ENCODE measurements around the gene UGT1A6. TPM values are rescaled to one million over a fixed set of nuclear protein-coding genes. Genes with fewer than 3 reads are reported as not detected.
"Not testable (repeated sequence)": the region's sequence is repeated elsewhere in the genome, so short reads cannot be mapped to it uniquely, and the experiment has no call there.

The UGT1A6 gene
- total RNA-seq, 1 donor from 2014 or later: not detected

GRCh38 chr2:233700028-233700635, 7.4 kb downstream of the UGT1A6 start:
- POLR2A ChIA-PET: no interaction called here
- intact Hi-C loops (cut with micrococcal nuclease): loop anchor here (10.0 kb wide), 1 partner anchor 145 kb away; no protein-coding TSS in a partner anchor
- peaks cover 5% of the 10 kb centered on the region for H3K27me3 Mint-ChIP-seq
- ATAC-seq (ENCODE audit: low read depth): no peak
- H3K36me3 Mint-ChIP-seq (ENCODE audit: low read depth): no peaks in the 10 kb centered on the region
- peaks cover 3% of the 10 kb centered on the region for H3K9me3 Mint-ChIP-seq
- CTCF ChIA-PET: no interaction called here
- H3K4me1 Mint-ChIP-seq: no peaks in the 10 kb centered on the region
- TF ChIP-seq, protein P1, sequence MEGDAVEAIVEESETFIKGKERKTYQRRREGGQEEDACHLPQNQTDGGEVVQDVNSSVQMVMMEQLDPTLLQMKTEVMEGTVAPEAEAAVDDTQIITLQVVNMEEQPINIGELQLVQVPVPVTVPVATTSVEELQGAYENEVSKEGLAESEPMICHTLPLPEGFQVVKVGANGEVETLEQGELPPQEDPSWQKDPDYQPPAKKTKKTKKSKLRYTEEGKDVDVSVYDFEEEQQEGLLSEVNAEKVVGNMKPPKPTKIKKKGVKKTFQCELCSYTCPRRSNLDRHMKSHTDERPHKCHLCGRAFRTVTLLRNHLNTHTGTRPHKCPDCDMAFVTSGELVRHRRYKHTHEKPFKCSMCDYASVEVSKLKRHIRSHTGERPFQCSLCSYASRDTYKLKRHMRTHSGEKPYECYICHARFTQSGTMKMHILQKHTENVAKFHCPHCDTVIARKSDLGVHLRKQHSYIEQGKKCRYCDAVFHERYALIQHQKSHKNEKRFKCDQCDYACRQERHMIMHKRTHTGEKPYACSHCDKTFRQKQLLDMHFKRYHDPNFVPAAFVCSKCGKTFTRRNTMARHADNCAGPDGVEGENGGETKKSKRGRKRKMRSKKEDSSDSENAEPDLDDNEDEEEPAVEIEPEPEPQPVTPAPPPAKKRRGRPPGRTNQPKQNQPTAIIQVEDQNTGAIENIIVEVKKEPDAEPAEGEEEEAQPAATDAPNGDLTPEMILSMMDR (IDR thresholded peaks at IDR 0.05): no peak
- H3K4me3 Mint-ChIP-seq: no peak overlapping the region
- H3K27ac Mint-ChIP-seq: no peak overlapping the region
- DNase-seq: no peak

GRCh38 chr2:233700842-233701241, 8.2 kb downstream of the UGT1A6 start:
- DNase-seq; H3K9me3 Mint-ChIP-seq; H3K27ac Mint-ChIP-seq; H3K4me1 Mint-ChIP-seq; H3K4me3 Mint-ChIP-seq; H3K36me3 Mint-ChIP-seq (ENCODE audit: low read depth); POLR2A ChIA-PET; ATAC-seq (ENCODE audit: low read depth); H3K27me3 Mint-ChIP-seq; CTCF ChIA-PET: not testable (repeated sequence)
- intact Hi-C loops (cut with micrococcal nuclease): loop anchor here (10.0 kb wide), 1 partner anchor 146 kb away; no protein-coding TSS in a partner anchor

DNA sequence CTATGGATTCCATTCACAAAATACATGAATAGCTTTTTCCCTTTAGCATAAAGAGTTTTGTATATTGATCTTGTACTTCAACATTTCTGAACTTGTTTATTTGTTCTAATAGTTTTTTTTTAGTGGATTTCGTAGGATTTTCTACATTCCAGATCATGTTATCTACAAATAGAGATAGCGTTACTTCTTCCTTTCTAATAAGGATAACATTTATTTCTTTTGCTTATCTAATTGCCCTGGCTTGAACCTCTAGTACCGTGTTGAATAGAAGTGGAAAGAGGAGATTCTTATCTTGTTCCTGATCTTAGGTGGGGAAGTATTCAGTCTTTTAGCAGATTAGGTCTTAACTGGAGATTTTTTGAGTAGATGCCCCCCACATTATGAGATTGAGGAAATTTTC, 9.5 kb downstream of the UGT1A6 start:
- DNase-seq: no peak

DNA sequence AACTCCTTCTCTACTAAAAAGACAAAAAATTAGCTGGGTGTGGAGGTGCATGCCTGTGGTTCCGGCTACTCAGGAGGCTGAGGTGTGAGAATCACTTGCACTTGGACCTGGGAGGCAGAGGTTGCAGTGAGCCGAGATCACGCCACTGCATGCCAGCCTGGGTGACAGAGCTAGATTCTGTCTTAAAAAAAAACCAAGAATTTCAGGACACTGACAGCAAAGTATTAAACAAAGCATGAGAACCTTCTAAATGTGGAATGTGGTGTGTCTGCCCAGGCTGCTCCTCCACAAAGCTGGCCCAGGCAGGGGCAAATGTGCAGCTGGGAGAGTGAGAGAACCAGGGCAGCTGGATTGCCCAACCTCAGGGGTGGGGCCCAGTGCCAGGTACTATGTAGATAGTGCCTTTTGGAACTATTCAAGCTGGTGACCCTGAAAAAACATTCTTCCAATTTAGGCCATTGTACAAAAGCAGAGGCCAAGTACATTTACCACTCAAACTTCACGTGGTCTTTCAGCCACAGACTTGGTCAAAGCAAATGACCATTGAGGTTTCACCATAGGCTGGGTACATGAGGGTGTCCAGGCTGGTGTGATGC, 13.3 kb downstream of the UGT1A6 start:
- ATAC-seq (ENCODE audit: low read depth) (no peak), DNase-seq (no peak)
- H3K27ac Mint-ChIP-seq: no peak overlapping the region
- TF ChIP-seq, protein P1 (IDR thresholded peaks at IDR 0.05): no peak
- H3K4me1 Mint-ChIP-seq: no peaks in the 10 kb centered on the region
- CTCF ChIA-PET: no interaction called here
- peaks cover 3% of the 10 kb centered on the region for H3K9me3 Mint-ChIP-seq
- no peak overlapping the region for H3K4me3 Mint-ChIP-seq
- no peaks in the 10 kb centered on the region for H3K36me3 Mint-ChIP-seq (ENCODE audit: low read depth)
- intact Hi-C loops (cut with micrococcal nuclease): loop anchor here (10.0 kb wide), 1 partner anchor 151 kb away; no protein-coding TSS in a partner anchor
- H3K27me3 Mint-ChIP-seq: peaks cover 18% of the 10 kb centered on the region
- POLR2A ChIA-PET: no interaction called here

More for the DNA sequence above, 9.5 kb downstream of the UGT1A6 start:
- Mint-ChIP-seq H3K9me3 (peaks cover 3% of the 10 kb centered on the region), H3K27me3 (peaks cover 4% of the 10 kb centered on the region), H3K4me1 (no peaks in the 10 kb centered on the region), H3K4me3 (no peak overlapping the region), H3K27ac (no peak overlapping the region), H3K36me3 (ENCODE audit: low read depth) (no peaks in the 10 kb centered on the region)
- ChIA-PET CTCF (no interaction called here), POLR2A (no interaction called here)
- intact Hi-C loops (cut with micrococcal nuclease): loop anchor here (10.0 kb wide), 1 partner anchor 147 kb away; no protein-coding TSS in a partner anchor
- TF ChIP-seq, protein P1 (IDR thresholded peaks at IDR 0.05): no peak
- ATAC-seq (ENCODE audit: low read depth): no peak

DNA sequence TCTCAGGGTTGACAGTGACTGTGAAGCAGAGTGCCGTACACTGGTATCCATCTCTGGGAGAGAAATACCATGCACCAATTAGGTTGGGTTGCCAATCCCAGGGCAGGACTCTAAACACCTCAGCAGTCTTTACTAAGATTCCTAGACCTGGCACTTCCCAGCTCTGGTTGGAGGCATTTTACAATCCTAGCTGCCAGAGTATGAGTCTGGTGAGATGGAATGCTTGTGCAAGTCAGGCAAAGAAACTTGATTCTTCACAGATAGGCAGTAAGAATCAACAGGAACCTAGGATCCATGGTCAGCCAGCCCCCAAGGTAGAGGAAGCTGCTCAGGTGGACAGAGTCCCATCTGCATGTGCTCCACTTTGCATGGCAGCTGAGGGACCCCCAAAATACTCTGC, 14.0 kb downstream of the UGT1A6 start:
- POLR2A ChIA-PET: no interaction called here
- H3K36me3 Mint-ChIP-seq (ENCODE audit: low read depth): no peaks in the 10 kb centered on the region
- intact Hi-C loops (cut with micrococcal nuclease): loop anchor here (10.0 kb wide), 1 partner anchor 152 kb away; no protein-coding TSS in a partner anchor
- no peak overlapping the region for H3K4me3 Mint-ChIP-seq
- ATAC-seq (ENCODE audit: low read depth): no peak
- CTCF ChIA-PET: no interaction called here
- H3K27me3 Mint-ChIP-seq: peaks cover 21% of the 10 kb centered on the region
- TF ChIP-seq, protein P1 (IDR thresholded peaks at IDR 0.05): no peak
- H3K4me1 Mint-ChIP-seq: peaks cover 4% of the 10 kb centered on the region
- no peak for DNase-seq
- H3K27ac Mint-ChIP-seq: no peak overlapping the region
- H3K9me3 Mint-ChIP-seq: peaks cover 3% of the 10 kb centered on the region
